Thymus (tissue), 11 donors: ENCODE results near the gene ANKRD13B. TPM values are rescaled to one million over a fixed set of nuclear protein-coding genes. Genes with fewer than 3 reads are reported as not detected.

Experiments
- DNase-seq, 9 donors: peaks; one replicate each; pipeline ENCODE4 v3.0.0-alpha.2; 2013; ENCODE audit warnings: low spot score in 9 of 9, low read depth in 6 of 9, missing footprints in 1 of 9
- H3K27ac ChIP-seq, 2 donors: one replicate each; pipeline ENCODE4 v1.5.1; 2013; ENCODE audit warnings: control low read depth in 1 of 2, low read depth in 1 of 2, low read length in 1 of 2, mild to moderate bottlenecking in 1 of 2, moderate library complexity in 1 of 2
- H3K27me3 ChIP-seq, 2 donors: one replicate each; pipeline ENCODE4 v1.5.1; 2013; ENCODE audit warnings: low read length in 1 of 2; ENCODE audit not compliant: control insufficient read depth in 2 of 2, insufficient read depth in 1 of 2
- H3K36me3 ChIP-seq, 2 donors: one replicate each; pipeline ENCODE4 v1.5.1; 2013; ENCODE audit warnings: low read length in 1 of 2, mild to moderate bottlenecking in 1 of 2, moderate library complexity in 1 of 2; ENCODE audit not compliant: control insufficient read depth in 2 of 2, insufficient read depth in 2 of 2
- H3K4me1 ChIP-seq, 2 donors: one replicate each; pipeline ENCODE4 v1.5.1; 2013; ENCODE audit warnings: low read length in 2 of 2; ENCODE audit not compliant: control insufficient read depth in 2 of 2, insufficient read depth in 2 of 2
- H3K4me3 ChIP-seq, 2 donors: one replicate each; pipeline ENCODE4 v1.5.1; 2013; ENCODE audit warnings: low read length in 2 of 2, control low read depth in 1 of 2, mild to moderate bottlenecking in 1 of 2
- H3K9me3 ChIP-seq, 2 donors: one replicate each; pipeline ENCODE4 v1.5.1; 2013; ENCODE audit warnings: low read length in 1 of 2, mild to moderate bottlenecking in 1 of 2; ENCODE audit not compliant: control insufficient read depth in 2 of 2, insufficient read depth in 1 of 2
- WGBS: extraction: QIAGEN DNeasy Blood & Tissue Kit; methylation state at CpG from one replicate; pipeline ENCODE4 v1.1.7; 2013; 5-methylcytosine and 5-hydroxymethylcytosine counted together
- polyA plus RNA-seq: library from polyadenylated mRNA; stranded (reverse); fragments of 200-250 nt; gene quantifications from one replicate; pipeline ENCODE4 v1.2.3, GENCODE V29; 2013
- total RNA-seq: library from RNA; stranded (reverse); fragments of 120-200 nt; gene quantifications from one replicate; pipeline ENCODE4 v1.2.4, GENCODE V29; 2013
- donor health status: healthy.

The ANKRD13B gene
- total and polyA plus RNA-seq, 2 donors: 1.3 to 2.2 TPM

DNA sequence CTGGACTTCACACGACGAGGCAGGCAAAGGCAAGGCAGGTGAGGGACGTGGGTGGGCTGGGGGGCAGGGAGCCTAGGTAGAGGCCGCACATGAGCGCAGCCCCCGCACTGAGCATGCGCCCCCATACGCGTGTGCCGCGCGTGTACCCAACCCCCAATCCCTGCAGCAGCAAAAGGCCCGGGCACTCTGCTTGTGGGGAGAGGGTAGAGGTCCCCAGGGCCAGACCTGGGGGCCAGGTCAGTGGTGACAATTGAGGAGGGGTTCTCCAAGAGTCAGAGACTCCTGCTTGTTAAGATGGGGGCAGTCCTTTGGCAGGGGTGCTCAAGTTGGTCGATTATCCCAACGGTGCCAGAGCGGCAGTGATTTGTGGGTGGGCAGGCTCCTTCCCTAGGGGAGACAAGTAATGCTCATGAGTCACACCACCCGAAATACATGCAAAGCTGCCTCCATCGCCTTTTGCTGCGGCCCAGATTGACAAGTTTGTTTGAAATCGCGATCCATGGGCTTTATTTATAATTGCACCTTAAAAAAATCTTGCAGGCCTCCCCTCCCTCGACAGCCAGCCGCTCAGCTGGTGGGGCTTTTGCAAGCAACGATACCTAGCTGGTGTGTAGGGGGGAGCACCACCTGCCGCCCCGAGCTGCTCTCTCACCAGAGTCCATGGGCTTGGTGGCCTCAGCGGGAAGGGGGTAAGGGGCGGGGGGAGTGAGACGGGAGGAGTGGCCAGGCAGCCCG, 2.4 kb upstream of the ANKRD13B start:
- H3K27ac ChIP-seq: peak overlapping the region; percentile 32 to 58
- H3K4me3 ChIP-seq: peak overlapping the region; percentile 16 to 54
- peaks cover 0 to 21% of the 10 kb centered on the region in 2 donors for H3K27me3 ChIP-seq
- peak in 1 of 9 donors; percentile 49 for DNase-seq
- H3K4me1 ChIP-seq: peaks cover 49 to 66% of the 10 kb centered on the region in 2 donors
- H3K9me3 ChIP-seq: peaks cover 0 to 8% of the 10 kb centered on the region in 2 donors
- 46% methylated on average over 30 of the region's 30 CpGs for WGBS
- H3K36me3 ChIP-seq: peaks cover 0 to 2% of the 10 kb centered on the region in 2 donors

DNA sequence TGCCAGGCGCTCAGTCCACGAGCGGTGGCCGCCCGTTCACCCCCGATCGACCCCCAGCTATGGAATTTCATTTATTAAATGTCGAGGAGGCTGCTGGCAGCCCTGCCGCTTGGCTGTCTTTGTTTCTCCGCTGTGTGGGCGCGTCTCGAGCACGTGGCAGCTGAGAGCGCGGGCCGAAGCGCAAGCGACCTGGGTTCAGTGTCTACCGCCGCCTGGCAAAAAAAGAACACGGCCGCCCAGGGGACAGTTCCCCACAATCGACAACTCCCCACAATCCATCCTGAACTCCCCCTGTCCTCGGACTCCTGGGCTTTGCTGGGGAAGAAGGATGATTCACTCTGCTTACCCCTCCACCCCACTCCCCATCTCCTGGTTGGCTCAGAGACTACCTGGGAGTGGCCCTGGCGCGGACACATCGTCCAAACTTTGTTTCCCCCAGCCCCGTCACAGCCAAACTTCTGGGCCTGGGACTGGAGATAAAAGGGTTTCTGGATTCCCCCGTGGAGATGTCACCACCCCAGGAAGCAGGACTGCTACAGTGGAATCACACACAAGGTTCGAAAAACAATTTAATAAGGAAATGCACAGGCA, 1.7 kb upstream of the ANKRD13B start:
- Histone ChIP-seq H3K4me3 (peak overlapping the region; percentile 16 to 25), H3K27ac (peak overlapping the region; percentile 32 to 58), H3K27me3 (peaks cover 0 to 23% of the 10 kb centered on the region in 2 donors), H3K9me3 (peaks cover 0 to 8% of the 10 kb centered on the region in 2 donors), H3K36me3 (peaks cover 0 to 2% of the 10 kb centered on the region in 2 donors), H3K4me1 (peaks cover 45 to 64% of the 10 kb centered on the region in 2 donors)
- WGBS: 2% methylated on average over 31 of the region's 31 CpGs
- peak in 1 of 9 donors; percentile 63 for DNase-seq

DNA sequence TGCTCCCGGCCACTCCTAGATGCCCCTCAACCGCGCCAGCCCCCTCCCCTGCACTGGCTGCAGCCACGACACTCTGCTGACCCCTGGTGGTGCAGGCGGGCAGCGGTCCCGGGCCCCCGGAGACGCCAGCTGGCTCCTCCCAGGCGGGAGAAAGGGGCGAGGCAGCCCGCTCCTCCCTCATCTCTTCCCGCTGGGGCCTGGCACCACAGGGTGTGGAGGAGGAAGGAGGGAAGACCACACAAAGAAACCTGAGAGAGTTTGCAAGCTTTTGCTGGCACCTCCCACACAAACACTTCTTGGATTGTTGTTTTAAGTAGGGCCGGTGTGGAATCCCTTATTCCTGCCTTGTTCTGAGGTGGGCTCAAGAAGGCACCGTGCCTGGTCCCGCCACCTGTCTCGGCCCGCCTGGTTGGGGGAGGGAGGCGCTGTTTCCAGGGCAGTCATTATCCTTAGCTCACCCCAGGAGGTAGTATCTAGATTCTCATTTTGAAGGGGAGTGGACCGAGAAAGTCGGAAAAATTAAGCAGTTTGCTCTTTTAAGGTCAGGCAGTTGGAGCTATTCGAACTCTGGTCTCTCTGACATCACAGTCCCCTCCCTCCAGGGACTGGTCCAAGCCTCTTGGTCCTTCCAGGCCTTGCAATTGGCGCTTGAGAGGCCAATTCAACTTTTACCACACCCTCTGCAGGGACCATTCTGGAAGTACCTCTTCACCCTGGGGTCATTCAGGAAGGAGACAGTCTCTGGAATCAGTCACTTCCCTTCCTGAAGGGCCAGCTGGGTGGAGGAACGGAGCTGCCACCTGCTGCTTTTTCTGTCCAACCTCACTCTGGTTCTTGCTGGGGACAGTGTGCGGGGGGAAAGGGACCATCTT, 959 bp upstream of the ANKRD13B start:
- DNase-seq: peak in 3 of 9 donors; percentile 73 to 81 (median 81)
- Histone ChIP-seq H3K36me3 (peaks cover 0 to 2% of the 10 kb centered on the region in 2 donors), H3K4me3 (peak overlapping the region; percentile 16 to 25), H3K4me1 (peaks cover 45 to 61% of the 10 kb centered on the region in 2 donors), H3K27ac (peak overlapping the region in 1 of 2 donors; percentile 15), H3K9me3 (peaks cover 0 to 8% of the 10 kb centered on the region in 2 donors), H3K27me3 (peaks cover 0 to 23% of the 10 kb centered on the region in 2 donors)
- WGBS: 21% methylated on average over 25 of the region's 25 CpGs

DNA sequence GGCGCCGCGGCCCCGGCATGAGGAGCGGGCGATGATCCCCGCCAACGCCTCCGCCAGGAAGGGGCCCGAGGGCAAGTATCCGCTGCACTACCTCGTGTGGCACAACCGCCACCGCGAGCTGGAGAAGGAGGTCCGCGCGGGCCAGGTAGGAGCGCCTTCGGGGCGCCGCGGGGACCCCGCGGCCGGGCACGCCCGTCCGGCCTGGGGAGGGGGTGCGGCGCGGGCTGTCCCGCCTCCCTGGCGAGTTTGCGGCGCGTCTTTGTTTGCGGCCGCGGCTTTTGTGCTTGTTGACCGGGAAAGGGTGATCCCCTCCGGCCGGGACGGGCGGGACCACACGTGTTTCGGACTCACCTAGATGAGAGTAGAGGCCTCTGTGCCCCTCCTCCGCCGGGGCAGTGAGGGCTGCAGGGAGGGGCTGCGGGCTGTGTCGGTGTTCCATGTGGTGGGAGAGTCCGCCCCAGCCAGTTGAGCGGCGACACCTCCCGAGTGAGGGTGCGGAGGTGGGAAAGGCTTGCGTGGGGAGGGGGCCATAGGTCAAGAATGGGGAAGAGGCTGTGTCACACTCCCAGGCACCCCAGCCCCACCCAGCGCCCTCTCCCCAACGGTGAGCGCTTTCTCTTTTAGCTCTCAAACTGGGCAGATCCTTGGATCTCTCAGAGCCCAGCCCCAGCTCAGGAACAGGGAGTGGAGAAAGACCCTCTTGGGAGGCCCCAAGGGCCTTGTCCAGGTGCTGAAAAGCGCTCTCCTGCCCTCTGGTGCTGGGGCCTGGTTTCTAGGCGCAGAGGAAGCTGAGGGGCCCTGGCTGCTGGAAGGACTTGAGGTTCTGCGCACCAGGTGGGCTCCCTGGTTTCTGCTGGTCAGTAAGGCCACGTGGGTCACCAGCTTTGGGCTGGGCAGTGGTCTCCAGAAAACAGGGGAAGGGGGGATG, 923 bp downstream of the ANKRD13B start:
- Histone ChIP-seq H3K27me3 (peaks cover 0 to 24% of the 10 kb centered on the region in 2 donors), H3K9me3 (peaks cover 0 to 8% of the 10 kb centered on the region in 2 donors), H3K36me3 (no peaks in the 10 kb centered on the region), H3K4me1 (peaks cover 37 to 44% of the 10 kb centered on the region in 2 donors), H3K4me3 (peak overlapping the region; percentile 42 to 84), H3K27ac (peak overlapping the region in 1 of 2 donors; percentile 3)
- DNase-seq: peak in 1 of 9 donors; percentile 51
- WGBS: 4% methylated on average over 63 of the region's 64 CpGs

DNA sequence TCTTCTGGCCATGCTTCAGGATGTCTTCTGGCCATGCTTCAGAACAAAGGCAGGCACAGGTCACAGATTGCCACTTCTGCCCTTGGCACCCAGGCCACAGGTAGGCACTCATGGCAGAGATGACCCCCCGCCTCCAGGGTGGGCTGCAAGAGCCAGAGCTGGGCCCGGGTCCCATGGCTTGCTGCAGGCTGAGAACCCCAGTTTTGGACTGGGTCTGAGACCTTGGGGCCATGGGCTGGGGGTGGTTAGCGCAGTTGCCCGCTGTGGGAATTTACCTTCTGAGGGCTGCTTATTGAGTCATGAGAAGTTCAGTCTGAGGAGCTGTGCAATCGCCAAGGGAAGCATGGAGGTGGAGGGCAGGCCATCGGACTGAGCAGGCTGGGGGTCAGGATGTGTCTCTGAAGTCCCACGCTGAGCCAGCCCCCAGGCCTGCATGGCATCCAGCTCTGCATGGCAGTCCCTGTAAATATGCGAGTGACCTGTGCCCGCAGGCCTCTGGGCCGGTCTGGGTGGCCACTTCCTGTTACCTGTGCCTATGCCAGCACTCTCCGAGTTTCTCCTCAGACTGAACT, 1.7 kb downstream of the ANKRD13B start:
- H3K4me1 ChIP-seq: peaks cover 37 to 44% of the 10 kb centered on the region in 2 donors
- no peaks in the 10 kb centered on the region for H3K36me3 ChIP-seq
- no peak for DNase-seq
- 96% methylated on average over 11 of the region's 11 CpGs for WGBS
- peaks cover 0 to 25% of the 10 kb centered on the region in 2 donors for H3K27me3 ChIP-seq
- peaks cover 0 to 8% of the 10 kb centered on the region in 2 donors for H3K9me3 ChIP-seq
- H3K4me3 ChIP-seq: no peak overlapping the region
- H3K27ac ChIP-seq: no peak overlapping the region

DNA sequence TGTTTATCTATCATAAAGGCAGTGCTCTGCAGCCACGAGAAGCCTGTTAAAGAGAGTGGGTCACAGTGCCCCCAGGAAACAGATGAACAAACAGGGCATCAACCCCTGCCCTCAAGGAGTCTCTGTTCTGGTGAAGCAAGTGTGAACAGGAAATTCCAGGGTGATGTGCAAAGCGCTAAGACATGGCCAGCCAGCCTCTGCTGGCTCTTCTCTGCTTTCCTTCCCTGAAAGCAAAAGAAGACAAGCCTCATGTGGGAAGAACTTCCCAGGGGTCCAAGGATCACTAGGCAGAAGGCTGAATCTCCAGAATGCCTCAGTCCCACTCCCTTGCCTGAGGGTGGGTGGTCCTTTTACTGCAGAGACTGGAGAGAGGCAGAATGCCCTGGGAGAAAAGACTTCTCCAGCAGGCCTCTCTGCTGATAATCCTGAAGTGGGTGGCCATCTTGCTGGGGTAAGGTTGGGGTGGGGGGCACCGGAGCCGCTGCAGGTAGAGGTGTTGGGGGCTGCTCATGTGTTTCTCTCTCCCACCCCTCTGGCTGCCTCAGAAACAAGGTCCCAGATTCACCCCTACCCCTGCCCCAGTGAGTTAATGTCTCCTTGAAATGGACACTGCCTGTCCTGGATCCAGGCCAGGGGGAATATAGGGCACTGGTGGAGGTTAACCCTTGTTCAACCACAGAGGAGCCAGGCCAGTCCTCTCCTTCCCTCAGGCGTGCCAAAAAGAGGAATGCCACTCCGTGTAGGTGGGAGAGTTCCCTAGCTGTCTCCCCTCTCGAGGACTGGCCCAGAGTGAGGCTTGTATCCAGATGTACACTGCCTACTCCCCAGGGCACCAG, 2.4 kb downstream of the ANKRD13B start:
- H3K9me3 ChIP-seq: peaks cover 0 to 8% of the 10 kb centered on the region in 2 donors
- no peaks in the 10 kb centered on the region for H3K36me3 ChIP-seq
- no peak for DNase-seq
- peaks cover 0 to 25% of the 10 kb centered on the region in 2 donors for H3K27me3 ChIP-seq
- 92% methylated on average over 7 of the region's 7 CpGs for WGBS
- H3K27ac ChIP-seq: no peak overlapping the region
- no peak overlapping the region for H3K4me3 ChIP-seq
- H3K4me1 ChIP-seq: peaks cover 31 to 37% of the 10 kb centered on the region in 2 donors

DNA sequence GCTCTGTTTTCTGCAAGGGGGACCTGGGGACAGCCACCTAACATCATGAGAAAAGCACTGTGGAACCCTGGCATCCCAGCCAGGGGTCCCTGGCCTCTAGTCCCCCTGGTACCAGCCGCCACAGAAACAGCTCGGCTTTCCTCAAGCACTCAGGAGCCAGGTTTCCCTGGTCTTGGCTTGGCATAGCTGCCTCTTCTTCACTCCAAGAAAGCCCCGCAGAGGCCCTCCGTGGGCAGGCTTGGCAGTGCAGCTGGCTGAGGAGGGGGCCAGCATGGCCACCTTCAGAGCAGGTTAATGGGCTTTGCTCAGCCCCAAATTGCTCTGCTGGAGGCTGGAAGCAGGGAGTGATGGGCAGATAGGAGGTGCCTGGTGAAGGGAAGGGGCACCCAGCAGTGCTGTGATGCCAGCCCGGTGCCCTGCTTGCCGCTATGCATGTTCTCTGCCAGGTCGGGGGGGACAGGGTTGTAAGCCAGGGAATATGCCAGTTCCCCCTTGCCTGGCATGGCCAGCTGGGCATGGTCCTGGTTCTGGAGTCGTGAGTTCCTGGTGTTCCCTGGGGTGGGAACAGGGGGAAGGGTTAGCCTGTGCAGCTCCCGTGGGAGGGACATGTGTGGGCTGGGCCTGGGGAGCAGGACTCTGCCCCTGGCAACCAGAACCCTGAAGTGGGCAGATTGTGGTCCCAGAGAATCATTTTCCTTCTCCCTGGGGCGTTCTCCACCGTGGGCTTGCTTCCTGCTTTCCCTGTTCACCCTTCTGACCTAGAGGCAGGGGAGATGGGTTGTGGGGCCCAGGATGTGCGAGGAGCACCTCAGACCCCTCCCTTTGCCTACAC, 3.2 kb downstream of the ANKRD13B start:
- 96% methylated on average over 12 of the region's 12 CpGs for WGBS
- H3K36me3 ChIP-seq: no peaks in the 10 kb centered on the region
- DNase-seq: no peak
- H3K4me3 ChIP-seq: no peak overlapping the region
- H3K27ac ChIP-seq: no peak overlapping the region
- peaks cover 23 to 29% of the 10 kb centered on the region in 2 donors for H3K4me1 ChIP-seq
- peaks cover 0 to 7% of the 10 kb centered on the region in 2 donors for H3K9me3 ChIP-seq
- peaks cover 0 to 25% of the 10 kb centered on the region in 2 donors for H3K27me3 ChIP-seq
